GM18861 (cell line): ENCODE measurements around the gene PHOX2A.

Experiments
- ATAC-seq: cut with Tn5 transposase; IDR thresholded peaks from one replicate; pipeline ENCODE4 v1.9.1; 2021; ENCODE audit not compliant: unreplicated experiment

PHOX2A gene

DNA sequence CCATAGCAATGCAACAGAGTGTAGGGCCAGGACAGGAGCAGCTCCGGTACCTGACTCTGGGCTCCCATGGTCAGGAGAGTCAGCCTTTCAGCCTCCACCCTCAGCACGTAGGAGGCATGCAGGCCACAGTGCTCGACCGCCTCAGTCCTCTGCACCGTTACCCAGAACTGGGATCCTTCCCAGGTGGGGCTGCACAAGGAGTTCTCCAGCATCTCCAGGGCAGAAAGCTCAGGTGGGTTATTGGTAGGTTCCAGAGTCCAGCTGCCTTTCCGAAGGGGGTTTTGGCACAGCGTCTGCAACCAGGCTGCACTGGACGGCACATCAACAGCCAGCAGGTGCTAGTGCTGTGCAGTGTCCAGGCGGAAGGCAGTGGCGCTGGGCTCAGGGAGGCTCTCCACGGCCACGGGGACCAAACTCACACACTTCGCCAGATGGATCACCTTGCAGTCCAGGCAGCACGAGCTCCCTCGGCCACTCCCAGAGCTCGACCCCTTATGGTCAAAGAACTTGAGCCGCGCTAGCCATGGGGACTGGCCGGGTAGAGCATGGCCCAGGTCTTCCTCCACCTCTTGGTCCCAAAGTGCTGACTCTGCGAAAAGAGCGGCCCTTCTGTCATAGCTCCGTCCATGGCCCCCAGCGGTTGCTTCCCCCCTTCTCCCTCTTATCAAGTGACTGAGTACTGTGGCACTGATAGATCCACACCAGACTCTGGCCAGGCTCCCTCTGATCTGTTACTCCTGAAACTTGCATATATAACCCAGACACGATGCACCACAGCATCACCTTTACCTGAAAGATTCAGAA is 6.9 kb upstream of the PHOX2A start:
- no peak for ATAC-seq

DNA sequence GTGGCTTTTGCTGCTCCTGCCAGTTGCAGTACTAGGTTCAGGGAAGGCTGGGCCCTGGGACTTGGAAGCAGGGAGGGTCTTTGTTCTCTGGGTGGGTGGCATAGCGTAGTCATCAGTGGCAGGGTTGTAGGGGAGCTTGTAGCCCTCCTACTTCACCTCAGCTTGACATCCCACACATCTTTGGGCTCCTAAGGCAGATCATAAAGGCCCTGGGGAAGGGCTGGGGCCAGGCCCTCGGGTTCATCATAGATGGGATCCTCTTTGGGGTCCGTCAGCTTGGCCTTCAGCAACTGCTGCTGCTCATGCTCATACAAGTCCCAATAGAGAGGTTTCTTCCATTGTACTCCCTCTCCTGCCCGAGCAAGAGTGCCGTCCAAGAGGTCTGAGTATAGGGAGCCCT is 6.0 kb upstream of the PHOX2A start:
- ATAC-seq, result no peak

DNA sequence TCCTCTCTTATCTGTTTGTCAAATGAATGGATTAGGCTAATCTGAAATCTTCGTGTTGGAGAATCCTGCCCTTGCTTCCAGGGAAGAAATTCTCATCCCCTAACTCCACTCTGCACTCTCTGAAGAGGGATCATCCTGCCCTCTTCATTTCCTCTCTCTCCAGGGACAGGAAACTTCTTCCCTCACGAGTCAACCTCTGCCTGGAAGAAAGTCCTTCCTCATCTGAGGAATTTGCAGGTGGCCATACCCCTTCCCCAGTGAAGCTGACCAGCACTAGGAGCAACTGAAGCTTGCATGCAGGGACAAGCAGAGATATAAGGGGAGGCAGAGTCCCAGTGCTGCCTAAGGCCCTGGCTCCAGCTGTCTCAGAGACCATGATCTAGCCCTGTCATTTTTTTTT is 3.6 kb upstream of the PHOX2A start:
- no peak for ATAC-seq

DNA sequence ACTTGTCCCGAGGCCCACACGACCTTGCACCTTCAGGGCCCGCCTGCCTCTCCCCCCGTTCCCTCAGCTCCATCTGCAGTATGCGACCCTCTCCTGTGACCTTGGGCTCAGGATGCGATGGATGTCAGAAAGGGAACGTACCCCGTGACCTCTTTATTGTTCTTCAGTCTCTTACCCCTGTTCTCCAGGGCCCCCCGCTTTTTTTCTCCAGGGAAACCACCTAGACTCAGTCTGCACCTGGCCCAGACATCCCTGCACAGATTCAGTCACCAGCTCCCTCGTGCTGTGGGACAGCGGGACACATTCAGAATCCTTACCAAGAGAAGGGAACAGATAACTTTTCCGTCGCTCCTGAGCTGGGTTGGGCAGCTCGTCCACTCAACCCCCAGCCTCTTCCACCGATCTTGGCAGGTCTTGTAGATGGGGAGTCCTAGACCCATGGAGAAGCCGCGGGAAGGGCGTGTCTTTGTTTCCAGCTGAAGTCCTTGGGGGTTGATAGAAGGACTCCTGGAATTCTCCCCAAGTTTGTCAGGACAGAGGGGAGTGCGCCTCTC is 1.4 kb upstream of the PHOX2A start:
- ATAC-seq, result no peak

DNA sequence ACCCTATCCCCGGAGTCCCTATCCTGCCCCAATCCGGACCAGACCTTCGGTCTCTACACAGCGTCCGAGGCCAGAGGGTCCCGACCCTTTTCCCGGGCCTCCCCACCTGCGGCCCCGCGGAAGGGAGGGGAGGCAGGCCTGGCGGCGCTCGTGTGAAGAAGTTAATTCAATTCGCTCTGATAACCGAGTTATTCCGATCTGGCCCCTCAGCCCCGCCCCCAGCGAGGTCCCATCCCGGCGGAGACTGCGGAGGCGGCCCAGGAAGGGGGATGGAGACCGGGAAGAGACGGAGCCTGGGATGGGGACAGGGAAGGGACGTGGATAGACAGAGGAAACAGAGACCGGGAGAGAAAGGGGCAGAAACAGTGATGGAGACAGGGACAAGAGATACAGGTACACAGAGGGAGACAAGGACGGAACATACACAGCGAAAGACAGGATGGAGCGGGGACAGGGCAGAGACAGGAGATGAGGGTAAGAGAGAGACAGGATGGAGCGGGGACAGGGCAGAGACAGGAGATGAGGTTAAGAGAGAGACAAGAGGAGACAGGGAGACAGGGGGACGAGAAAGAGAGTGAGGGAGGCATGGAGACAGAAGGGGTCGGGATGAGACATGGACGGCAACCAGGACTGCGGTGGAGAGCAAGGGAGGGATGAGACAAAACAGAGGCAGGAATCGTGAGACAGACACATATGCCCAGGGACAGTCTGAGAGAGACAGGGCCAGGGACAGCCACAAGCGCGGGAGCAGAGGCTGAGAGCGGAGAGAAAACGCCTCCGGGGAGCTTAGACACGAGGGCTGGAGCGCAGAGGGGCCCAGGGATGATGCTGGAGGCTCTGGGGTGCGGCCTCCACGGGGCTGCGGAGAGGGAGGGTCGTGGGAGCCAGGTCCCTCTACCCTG is 636 bp upstream of the PHOX2A start:
- no peak for ATAC-seq

DNA sequence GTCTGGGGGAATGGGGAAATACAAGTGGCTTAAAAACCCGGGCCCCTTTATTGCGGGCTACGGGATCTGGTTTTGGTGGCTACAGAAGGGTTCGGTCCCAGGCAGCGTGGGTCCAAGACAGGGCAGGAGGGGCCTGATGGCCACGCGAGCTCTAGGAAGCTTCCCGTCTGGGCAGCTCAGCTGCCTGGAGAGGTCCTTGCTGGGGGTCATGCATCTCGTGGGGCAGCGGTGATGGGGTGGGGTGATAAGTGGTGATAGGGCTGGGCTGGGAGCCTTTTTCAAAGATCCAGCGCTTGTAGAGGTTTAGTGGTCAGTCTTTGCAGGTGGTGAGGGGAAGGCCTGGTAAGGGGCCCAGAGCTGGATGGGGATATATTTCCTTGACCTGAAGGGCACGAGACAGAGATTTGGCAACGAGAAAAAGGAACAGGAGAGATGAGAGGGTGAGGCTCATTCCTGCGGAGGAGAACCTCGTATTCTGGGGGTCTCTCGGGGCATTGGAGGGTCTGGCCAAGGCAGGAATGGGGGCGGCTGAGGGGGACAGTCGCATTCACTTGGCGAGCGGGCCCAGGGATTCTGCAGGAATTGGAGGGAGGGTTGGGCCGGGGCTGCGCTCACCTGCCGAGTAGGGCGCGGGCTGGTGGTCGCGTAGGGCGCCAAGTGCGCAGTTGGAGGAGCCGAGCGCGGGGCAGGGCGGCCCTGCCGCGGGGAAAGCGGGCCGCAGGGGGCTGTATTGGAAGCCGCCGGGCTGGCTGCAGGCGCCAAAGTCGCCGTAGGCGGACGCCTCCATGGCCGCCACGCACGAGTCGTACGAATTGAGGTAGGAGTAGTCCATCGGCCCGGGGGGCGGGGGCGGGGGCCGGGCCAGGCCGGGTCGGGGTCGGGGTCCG is 560 bp downstream of the PHOX2A start:
- ATAC-seq, result no peak

DNA sequence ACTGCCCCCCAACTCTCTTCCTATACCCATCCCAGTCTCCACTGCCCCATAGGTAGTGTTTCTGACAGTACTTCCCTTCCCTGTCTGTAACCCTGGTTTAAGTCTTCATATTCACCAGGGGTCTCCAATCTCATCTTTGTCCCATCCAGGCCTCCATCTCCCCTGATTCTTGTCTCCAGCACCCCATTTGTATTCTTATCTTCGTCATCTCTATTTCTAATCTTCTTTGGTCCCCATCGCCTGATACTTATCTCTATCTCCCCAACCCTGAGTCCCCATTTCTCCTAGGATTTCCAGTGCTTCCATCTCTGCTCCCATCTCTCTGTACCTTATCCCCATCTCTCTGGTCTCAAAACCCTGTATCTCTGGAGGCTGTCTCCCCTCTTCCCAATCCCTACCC is 1.8 kb downstream of the PHOX2A start:
- no peak for ATAC-seq

DNA sequence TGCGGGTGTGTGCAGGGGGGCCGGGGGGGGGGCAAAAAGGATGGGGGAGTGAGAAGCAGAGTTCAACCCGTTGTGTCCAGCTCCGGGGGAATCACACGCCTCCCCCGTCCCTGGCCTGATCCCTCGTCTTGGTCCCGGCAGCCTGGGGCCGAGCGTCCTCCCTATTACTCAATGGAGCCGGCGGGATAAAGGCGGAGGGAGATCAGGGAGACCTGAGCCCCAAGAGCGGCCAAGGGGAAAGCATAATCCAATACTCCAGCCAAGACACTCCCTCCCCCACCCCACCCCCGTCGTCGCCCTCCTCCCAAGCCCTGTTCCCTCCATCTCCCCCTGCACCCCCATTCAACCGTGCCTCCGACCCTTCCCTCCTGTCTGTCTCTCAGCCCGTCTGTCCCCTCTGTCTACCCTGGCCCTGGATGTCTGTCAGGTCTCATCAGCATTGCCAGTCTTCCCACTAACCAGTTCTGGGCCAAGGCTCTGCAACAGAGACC is 2.6 kb downstream of the PHOX2A start:
- ATAC-seq, result no peak

DNA sequence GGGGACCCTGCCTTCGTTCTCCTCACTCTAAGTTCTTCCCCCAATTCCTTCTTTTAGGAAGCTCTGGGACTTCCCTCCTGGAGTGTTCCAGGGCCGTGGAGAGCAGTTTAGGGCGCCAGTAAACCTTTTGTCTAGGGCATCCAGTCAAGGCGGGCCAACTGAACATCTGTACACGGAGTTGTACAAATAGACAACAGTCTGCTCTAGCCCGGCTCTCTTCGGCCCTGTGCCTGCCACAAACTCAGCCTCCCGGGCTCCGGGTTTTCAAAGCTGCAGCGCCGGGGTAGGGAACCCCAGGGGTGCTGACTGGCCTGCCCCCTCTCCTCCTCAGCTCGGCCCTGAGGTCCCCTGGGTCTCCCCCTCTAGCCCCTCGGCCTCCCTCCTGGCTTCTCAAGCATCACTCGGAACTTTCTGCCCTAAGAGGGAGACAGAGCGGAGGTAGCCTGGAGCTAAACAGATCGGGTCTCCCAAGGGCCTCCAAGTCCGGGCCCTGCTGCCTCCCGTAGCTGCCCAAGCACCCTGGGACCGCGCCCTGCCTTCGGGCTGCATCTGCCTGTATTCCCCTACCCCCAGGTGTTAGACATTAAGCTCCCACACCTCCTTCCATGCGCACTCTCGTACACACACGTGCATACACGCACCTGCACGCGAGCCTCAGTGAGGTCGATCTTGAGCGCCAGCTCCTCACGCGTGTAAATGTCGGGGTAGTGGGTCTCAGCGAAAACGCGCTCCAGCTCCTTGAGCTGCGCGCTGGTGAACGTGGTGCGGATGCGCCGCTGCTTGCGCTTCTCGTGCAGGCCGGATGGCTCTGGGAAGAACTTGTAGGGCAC is 3.3 kb downstream of the PHOX2A start:
- ATAC-seq, result no peak

DNA sequence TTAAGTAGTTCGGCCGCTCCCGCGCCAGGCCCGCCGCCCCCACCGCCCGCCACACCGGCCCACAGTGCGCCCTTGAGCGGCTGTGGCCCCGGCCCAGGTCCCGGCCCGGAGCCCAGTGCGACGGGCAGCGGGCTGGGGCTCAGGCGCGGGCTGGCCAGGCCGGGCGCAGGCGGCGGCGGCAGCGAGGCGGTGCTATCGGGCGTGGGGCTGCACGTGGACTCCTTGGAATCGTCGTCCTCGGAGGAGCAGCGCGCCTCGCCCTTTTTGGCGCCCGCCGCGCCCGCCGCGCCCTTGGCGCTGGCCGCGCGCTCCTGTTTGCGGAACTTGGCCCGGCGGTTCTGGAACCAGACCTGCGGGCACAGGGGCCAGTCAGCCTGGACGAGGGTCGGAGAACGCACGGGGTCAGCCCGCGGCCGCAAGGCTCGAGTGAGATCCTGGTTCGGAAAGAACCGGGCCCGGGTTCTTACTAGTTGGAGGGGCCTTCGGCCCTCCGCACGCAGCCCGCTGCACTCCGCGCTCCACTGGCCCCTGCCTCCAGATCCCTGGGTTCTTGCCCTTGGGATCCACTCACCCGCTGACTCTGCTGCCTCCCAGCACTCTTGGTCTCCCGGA is 4.0 kb downstream of the PHOX2A start:
- no peak for ATAC-seq

DNA sequence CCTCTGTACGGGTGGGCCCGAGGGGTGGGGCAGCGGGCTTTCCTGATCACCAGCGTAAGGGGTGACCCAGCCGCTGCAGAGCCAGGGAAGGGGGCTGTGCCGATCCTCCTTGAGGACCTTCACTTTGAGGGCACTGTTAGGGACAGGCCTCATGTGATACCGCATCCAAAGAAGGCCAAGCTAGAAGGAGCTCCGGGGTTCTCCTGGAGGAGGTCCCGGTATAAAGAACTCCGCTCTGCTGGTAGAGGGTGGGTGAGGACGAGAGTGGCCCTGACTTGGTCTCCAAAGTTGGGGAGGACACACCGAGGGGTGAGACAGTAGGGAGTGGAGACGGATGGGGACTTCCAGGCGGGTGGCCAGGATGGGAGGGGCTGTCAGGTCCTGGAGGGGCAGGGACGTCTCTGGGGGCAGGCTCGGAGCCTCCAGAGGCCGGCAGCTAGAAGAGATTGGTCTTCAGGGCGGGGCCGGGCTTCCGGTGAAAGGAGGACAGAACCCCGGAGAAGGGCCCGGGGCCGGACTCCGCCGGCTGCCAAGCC is 4.6 kb downstream of the PHOX2A start:
- ATAC-seq, result no peak

DNA sequence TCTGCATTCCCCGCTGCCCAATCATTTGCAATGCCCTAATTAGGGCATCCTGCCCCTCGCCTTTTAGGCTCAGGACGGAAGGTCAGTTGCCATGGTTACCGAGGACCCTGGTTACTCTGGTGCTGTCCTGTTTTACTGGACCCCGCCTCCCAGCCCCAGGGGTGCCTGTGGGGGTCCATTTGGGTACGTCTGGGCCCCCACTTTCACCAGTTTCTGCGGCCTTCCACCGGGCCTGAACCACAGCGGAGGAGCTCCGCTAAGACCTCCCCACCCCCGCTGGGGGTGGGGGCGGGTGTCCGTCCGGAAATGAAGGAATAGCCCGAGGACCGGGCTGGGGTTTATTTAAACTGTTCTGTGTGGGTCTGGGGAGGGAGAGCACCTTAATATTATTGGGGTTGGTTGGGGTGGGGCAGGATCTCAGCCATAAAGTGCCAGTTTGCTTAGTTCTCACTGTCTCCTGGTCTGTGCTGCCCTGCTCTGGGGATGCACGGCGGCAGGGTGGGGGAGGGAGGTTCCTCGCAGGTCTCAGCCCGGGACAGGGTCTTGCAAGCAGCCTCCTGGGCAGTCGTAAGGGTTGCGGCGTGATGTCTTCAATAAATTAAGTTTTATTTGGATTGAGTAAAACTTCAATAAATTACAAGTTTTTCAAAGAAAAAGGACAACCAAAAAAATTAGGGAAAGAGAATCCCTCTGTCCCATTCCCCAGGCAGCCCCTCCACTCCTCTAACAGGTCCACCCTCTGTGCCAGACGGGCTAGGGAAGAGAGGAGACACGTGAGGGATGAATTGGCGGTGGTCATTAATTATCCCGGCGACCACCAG is 5.3 kb downstream of the PHOX2A start:
- no peak for ATAC-seq

DNA sequence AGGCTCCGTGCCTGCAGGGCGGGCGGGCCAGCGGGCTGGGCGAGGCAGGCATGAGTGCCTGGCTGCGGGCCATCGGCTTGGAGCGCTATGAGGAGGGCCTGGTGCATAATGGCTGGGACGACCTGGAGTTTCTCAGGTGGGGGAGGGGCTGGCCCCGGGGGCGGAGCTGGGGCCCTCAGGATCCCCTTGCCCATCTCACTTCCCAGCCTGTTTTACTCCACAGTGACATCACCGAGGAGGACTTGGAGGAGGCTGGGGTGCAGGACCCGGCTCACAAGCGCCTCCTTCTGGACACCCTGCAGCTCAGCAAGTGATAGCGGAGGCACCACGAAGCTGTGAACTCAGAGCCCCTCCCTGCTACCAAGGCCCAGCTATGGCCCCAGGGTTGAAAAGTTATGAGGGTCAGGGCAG is 5.9 kb downstream of the PHOX2A start:
- no peak for ATAC-seq

DNA sequence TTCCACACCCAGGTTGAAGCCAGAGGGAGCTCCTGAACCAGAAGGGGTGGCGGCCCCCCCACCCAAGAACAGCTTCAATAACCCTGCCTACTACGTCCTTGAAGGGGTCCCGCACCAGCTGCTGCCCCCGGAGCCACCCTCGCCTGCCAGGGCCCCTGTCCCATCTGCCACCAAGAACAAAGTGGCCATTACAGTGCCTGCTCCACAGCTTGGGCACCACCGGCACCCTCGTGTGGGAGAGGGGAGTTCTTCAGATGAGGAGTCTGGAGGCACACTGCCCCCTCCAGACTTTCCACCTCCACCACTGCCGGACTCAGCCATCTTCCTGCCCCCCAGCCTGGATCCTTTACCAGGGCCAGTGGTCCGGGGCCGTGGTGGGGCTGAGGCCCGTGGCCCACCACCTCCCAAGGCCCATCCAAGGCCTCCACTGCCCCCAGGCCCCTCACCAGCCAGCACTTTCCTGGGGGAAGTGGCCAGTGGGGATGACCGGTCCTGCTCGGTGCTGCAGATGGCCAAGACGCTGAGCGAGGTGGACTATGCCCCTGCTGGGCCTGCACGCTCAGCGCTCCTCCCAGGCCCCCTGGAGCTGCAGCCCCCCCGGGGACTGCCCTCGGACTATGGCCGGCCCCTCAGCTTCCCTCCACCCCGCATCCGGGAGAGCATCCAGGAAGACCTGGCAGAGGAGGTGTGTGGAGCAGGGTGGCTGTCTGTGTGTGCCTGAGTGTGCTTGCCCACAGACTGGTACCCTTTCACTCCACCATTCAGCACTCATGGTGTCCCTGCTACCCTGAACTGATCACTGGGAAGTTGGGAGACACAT is 6.7 kb downstream of the PHOX2A start:
- no peak for ATAC-seq

DNA sequence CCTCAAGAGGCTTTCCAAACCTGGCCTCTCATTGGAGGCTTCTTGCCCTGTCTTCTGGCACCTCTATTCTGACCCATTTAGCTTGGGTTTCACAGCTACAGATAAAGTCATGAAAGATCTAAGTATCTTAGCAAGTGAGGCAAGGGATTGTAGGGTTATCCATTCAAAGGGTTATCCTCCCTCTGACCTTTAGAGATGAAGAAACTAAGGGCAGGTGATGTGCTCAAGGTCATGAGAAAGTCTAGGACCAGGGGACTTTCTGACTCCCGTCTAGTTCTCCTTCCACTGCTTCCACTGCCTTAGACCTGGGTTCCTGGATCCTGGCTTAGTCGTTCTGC is 7.2 kb downstream of the PHOX2A start:
- no peak for ATAC-seq

DNA sequence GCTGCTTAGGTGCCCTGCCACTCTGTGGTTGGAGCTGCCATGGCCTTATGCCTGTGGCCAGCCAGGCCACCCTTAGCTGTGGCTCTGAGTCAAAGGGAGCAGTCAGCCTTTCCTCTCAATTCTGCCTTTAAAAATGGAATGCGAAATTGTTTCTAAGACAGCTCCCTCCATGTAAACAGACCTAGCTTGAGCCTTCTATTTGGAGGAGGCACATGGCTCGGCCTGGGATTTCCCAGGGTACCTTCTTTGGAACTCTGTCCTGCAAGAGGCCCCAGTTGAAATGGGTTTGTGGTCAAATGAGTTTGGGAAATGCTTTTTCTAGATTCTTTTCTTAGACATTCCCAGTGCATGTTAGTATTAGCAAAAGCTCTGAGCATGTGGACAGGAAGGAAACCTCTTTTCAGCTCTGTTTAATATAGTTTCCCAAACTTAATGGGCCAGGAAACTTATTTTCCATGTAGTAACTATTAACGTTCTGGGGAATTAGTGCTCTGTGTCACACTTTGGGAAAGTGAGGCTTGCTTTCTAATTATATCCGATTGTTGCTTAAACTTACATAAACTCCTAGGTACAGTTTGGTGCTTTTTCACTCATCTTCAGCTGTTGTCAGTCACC is 7.8 kb downstream of the PHOX2A start:
- no peak for ATAC-seq

DNA sequence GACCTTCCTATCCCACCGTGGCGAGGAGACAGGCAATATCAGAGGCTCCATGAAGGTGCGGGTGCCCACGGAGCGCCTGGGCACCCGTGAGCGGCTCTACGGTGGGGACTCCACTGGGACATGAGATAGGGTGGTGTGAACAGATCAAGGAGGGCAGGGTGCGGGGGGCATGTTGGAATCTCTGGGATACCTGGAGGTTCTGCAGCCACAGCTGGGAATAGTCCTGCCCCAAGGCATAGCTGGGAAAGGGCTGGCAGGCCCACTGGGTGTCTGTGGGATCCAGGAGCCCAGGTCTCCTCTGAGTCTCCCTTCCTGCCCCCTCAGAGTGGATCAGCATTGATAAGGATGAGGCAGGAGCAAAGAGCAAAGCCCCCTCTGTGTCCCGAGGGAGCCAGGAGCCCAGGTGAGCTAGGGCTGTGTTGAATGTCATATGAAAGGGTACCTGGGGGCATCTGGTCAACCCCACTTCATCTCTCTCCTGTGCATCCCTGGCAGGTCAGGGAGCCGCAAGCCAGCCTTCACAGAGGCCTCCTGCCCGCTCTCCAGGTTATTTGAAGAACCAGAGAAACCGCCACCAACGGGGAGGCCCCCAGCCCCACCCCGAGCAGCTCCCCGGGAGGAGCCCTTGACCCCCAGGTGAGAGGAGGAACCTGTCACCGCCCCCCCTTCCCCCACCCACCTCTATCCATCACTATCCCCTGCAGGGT is 8.5 kb downstream of the PHOX2A start:
- ATAC-seq, result no peak
